HS-27A (cell line): ENCODE data around the gene RPL10A.

Experiments
- DNase-seq: peaks from one replicate; pipeline ENCODE4 v3.0.0-alpha.2; 2012; ENCODE audit warnings: low read depth, missing footprints

RPL10A gene

DNA sequence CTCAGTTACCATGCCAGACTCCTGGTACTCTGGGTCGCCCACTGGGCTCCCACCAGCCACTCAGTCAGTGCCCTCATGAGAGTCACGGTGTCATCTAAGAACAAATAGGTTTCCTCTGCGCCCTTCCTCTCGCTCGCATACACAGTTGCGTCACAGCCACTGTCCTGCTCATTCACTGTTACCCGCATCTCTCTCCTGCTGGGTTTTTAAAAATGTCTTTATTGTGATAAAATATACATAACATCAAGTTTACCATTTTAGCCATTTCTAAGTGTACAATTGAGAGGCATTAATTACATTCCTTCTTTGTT is 24.7 kb downstream of the RPL10A start:
- no peak for DNase-seq

GRCh38 chr6:35493307-35493983 is 25.2 kb downstream of the RPL10A start:
- DNase-seq = no peak

DNA sequence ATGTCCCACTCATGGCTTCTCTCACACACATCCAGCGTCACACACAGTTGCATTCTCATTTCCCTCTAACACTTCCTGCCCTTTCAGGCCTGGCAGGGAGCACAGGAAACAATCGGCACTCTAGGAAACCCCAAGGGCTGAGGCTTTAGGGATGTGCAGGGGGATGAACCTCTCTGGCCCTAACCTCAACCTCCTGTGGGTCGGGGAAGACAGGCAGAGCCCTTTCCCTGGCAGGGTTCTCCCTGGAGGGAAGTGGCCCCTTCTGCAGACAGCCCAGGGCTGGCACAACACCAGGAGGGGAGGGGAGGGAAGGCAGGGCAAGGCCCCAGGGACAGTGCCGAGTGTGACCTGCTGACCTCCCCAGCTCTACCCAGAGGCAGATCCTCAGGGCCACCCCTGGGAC is 26.0 kb downstream of the RPL10A start:
- no peak for DNase-seq

DNA sequence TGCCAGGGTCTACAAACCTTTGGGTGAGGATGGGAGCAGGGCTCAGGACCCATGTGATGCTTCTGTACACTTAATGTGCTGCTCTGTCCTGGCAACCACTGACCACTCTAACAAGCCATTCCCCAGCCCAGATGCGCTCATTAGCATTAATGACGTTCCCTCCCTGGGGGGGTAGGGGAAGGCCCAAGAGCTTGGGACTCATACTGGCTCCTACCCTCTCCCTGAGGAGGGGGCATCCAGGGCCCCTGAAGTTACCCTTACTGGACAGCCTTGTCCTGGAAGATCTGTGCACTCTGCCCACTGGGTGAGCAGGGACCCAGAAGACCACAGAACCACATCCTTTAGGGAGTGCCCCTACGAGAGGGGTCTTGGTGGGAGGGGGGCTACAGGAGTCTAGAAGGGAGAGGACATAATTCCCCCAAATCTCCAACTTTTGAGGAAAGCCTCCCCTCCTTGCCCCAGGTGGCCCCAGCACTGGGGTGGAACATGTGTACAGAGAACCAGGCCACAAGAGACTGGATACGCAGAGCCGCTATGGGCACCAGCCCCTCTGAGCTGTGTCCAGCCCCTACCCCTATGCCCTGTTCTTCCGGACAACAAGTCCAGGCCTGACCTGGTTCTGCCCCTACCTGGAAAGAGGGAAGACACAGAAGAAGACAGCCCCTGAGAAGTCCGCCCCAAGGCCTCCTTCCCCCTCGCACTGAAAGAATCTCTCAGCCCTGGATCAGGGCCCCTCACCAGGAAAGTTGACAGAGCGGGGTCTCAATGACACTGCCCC is 27.2 kb downstream of the RPL10A start:
- DNase-seq = no peak

DNA sequence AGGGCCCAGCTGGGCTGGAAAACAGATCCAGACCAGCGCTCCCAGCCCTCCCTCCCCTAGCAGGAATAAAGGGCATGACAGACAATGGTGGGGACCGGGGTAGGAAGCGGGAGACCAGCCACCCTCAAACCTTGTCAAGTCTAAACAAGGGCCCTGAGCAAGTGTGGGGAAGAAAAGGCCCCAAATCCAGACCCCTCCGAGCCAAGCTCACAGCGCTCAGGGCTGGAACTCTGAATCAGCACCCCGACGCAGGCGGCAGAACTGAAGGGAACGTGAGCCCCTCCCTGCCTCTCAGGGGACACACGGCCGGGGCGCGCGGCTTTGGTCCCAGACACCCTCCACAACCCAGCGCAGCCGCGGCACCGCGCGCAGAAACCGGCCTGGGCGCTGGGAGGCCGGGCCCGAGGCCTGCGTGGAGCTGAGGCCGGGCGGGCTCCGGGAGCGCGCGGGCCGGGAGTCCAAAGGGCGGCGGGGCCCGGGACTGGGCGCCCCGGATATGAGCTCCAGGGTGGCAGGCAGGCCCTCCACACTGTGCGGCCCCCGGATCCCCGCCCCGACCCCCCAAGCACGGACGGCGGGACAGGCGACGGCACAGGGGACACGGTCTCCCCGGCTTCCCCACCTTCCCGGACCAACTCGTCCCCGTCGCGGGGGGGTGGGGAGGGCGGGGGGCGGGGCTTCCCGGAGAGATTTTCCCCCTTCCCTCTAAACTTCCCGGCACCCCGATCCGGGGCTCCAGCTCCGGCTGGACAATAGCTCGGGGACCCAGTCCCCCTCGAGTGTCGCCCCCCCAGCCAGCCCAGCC is 28.0 kb downstream of the RPL10A start:
- no peak for DNase-seq

- no peak for DNase-seq
These were observed 28.8 kb downstream of the RPL10A start, which contains the start of gene TEAD3 for GRCh38 chr6:35496841-35497570. TEAD3 (minus strand) TSS chr6:35497079.

DNA sequence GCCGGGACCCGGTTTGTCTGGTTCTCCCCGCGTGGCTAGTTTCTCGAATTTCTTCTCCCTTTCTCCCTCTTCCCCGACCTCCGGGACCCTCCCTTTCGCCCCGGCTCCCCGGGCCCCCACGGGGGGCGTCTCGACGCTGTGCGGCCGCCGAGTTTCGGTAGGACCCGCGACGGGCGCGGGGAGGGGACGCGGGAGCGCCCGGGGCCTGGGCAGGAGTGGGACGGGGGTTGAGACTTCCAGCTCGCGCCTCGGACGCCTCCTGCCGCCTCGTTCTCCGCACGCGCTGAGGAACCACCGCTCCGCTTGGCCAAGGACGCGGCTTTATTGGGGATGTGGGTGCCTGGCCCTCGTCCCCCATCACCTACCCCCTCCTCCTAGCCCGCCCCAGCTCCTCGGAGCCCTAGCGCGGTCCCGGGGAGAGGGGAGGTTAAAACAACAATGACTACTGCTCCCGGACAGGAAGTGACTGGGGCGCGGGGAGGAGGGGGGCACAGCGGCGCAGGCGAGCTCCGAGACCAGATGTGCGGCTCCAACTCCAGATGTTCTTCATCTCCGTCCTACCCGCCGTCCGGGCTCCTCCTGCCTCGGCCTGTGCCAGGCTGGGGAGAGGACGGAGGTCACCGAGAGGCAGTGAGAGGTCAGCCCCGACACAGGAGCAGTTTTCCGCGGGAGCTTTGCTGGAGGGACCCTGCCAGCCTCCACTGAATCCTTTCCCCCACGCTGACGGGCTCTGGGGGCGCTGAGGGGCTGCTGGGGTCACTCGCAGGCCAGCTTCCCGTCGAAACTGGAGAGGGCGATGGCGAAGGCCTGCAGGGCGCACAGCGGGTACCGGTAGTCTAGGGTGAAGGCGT is 29.6 kb downstream of the RPL10A start:
- no peak for DNase-seq

GRCh38 chr6:35498422-35499067 is 30.3 kb downstream of the RPL10A start:
- DNase-seq = no peak

- DNase-seq = no peak
These were observed 31.2 kb downstream of the RPL10A start for GRCh38 chr6:35499372-35499771.

- no peak for DNase-seq
These were observed 32.6 kb downstream of the RPL10A start for GRCh38 chr6:35500782-35501181.

- no peak for DNase-seq
These were observed 33.6 kb downstream of the RPL10A start for GRCh38 chr6:35501784-35502183.

- DNase-seq = no peak
These were observed 35.3 kb downstream of the RPL10A start for GRCh38 chr6:35503534-35503933.

DNA sequence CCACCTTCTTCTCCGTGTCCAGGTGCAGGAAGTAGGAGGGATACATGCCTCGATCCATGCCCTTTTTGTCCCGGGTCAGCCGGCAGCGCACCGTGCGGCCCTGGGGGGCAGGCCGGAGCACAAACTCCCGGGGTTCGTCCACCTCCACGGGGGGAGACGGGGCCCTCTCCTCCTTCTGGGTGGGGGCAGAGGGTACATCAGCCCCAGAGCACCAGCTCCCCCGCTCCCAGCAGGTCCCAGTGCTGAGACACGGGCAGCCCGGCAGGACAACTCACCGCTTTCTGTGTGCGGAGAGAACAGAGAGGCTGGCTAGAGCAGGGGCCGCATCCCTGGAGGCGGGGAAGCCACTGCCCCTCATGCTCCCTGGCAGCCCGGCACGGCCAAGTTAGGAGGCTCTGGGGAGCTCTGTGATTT is 37.8 kb downstream of the RPL10A start:
- no peak for DNase-seq

DNA sequence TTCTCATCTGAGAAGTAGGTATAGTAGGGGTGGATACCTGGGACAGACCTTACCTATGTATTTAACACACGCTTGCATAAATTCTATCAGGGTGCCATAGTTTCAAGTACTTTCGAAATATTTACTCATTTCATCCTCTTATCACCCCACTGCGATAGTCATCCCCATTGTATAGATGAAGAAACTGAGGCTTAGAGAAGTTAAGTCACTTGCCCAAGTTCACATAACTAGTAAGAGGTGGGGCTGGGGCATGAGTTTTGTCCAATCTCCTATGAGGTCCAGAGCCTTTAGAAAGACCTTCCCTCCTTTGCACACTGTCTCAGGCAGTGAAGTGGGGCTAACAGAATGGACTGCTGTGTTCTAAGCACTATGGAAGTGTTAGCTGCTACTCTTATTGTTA is 38.3 kb downstream of the RPL10A start:
- no peak for DNase-seq

GRCh38 chr6:35507221-35507620 is 39.0 kb downstream of the RPL10A start:
- DNase-seq = no peak

GRCh38 chr6:35508027-35508426 is 39.8 kb downstream of the RPL10A start:
- no peak for DNase-seq

GRCh38 chr6:35508542-35508941 is 40.3 kb downstream of the RPL10A start:
- no peak for DNase-seq

- no peak for DNase-seq
These were observed 42.8 kb downstream of the RPL10A start for GRCh38 chr6:35510916-35511561.

DNA sequence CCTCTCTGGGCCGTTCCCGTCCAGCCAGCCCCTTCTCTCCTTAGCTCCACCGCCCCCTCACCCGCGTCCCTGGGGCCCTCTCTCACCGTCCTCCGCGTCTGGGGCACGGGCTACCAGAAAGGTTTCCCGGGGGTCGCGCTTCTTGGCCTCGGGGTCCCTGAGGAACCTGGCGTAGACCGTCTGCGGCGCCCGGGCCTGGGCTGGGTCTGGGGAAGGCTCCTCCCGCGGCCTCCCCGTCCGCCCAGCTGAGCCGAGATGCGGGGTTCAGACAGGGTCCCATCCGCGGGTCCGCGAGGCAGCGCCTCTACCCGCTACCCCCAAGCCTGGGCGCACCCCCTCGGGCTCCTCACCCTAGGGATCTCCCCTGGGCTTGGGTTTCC is 43.4 kb downstream of the RPL10A start:
- DNase-seq = no peak

GRCh38 chr6:35512006-35512405 is 43.8 kb downstream of the RPL10A start:
- DNase-seq = no peak
